IPS-11a (cell line): ENCODE measurements around the gene SLC4A3.
"Not testable (repeated sequence)": the region's sequence is repeated elsewhere in the genome, so short reads cannot be mapped to it uniquely, and the experiment has no call there.

Source experiments
- H3K4me3 ChIP-seq: one replicate; pipeline ENCODE4 v1.5.1; 2013; ENCODE audit warnings: low read depth, low read length, control low read depth

SLC4A3 gene

DNA sequence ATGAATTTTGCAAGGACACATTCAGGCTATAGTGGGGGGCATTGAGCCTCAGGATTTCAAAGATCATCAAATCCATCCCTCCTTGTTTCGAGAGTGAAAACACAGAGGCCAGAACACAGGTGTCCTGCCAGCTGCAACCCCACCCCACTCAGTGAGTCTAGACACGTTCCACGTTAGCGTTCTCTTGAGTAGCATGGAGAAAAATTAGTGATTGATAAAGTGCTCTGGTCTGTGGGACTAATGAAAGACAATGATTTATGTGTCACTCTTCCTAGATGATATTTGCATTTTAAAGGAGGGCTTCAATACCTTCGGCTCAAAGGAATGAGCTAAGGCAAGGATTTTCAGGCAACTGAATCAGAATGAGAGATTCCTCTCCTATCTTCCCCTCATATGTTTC lies 43.8 kb downstream of the SLC4A3 start:
- no peak overlapping the region for H3K4me3 ChIP-seq

DNA sequence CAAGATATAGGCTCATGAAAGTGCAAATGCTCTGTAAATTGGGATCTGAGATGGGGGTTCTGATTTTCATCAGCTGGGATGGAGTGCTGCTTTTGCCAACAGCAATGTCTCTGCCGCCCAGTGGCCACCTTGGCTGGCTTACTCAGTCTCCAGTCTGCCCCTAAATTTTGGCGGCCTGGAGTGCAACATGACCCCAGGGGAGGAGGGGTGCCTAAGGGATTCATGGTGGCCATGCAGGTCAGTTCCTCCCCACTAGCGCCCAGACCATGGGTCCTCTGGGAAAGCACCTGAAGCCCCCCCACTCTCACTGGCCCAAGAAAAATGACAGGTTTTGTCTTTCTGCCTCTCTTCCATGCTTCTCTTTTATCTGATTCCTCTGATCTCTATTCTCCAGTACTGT lies 45.0 kb downstream of the SLC4A3 start:
- H3K4me3 ChIP-seq = no peak overlapping the region

DNA sequence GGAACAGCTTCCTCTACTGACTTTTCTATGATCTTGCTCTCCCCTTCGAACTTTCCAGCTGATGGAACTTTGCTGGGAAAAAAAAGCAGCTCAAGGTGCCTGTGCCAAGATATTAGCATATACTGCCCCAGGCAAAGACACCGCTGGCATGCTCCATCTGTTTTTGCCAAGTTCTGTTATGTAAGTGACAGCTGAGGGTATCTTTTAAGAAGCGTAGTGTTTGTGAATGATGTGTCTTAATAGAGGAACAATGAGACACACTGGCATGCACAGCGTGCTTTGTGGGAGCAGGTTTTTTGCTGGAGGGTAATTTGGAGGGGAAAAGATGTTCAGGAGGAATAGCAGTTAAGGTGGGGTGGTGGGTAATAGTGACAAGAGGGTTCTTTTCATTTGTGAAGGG lies 47.8 kb downstream of the SLC4A3 start:
- no peak overlapping the region for H3K4me3 ChIP-seq

DNA sequence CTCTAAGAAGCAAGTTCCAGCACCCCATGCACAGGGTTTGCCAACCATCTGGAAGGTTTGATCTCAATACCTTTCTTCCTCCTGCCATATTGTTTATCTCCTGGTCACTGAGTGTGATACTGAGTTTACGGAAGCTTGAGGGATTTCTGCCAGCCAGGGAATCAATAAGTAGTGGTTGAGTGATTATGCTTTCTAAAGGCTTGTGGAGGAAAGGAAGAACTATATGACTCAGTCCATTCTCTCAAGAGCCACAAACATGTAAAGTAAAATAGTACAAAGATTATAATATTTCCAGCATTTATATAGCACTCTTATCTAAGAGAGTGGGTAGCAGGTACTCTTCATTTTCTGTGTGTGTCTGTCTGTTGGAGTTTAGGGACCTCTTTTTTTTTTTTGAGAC lies 49.2 kb downstream of the SLC4A3 start:
- no peak overlapping the region for H3K4me3 ChIP-seq

DNA sequence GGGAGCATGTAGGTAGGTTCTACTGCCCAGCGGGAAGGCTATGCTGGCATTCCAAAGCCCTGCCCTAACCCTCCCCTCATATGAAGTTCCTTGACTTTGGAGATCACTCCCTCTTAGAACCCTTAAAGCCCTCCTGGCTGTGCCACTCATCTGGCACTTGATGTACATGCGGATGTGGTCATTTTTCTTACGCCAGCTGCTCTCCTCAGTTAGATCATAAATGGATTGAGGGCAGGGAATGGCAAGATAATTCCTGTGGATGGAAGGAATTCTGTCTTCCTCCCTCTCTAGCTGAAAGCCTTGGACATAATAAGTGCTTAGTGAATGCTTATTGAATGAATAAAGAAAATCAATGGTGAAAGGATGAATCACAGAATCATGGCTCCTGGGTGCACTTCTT lies 51.6 kb downstream of the SLC4A3 start:
- no peak overlapping the region for H3K4me3 ChIP-seq

DNA sequence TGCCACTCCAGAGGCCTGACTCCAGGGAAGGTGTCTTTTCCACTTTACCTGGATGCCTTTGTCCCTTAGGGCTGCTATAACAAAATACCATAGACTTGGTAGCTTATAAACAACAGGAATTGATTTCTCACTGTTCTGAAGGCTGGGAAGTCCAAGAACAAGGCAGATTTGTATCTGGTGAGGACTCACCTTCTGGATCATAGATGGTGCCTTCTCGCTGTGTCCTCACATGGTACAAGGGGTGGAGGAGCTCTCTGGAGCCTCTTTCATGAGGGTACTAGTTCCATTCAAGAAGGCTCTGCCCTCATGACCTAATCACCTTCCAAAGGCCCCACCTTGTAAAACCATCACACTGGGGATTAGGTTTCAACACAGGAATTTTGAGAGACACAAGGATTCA lies 52.1 kb downstream of the SLC4A3 start:
- no peak overlapping the region for H3K4me3 ChIP-seq

DNA sequence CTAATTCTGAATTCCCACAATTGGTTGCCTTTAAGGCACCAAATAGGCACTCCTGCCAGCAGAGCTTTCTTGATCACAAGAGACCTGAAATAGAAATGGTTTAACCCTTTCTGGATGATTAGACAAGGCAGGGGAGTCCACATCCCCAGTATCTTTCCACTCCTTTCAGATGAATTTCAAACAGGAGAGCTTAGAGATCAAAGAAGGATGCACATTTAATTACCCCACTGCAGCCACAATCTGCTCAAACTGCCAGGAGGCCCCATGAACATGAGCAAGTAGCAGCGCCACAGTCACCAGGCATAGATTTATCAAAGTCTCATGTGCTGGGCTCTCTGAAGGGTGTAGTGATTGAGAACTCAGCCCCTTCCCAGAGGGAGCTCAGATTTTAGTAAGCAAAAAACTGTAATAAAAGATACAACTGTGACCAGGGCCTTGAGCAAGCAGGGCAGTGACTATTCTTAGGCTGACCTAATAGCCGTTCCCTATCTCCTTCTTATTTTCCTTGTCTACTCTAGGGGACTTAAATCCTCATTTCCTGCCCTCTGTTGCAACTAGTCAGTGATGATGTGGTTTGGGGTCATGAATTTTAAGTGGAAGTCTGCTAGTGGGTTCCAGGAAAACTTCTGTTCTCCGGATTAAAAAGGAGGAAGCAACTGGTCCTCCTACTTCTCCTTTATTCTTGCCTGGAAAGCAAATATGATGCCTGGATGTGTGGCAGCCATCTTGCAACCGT lies 53.7 kb downstream of the SLC4A3 start:
- H3K4me3 ChIP-seq = no peak overlapping the region

DNA sequence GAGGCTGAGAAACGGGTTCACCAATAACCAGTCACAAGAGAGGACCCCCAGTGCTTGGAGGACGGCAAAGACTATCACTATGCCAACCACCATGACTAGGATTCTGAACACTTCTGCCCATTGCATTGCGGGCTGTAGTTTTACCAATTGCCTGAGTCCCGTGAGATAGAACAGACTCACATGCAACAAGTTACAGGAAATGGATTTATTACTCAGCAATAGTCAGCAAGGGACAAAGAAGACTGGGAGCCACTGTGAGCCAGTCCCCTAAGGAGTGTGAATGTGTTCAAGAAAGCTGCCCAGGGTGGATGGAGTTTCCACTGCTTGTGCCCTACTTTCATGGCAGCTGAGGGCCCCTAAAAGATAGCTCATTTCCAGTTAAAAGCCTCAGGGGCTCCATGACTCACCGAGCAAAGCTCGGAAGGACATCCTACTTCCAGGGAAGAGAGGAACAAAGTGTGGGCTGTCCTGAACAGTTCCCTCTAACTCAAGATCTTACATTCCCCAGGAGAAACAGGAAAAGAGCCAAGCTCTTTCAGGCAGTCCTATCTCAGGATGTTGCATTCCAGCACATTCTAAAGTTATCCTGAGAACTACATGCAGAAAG lies 54.4 kb downstream of the SLC4A3 start:
- H3K4me3 ChIP-seq = no peak overlapping the region

DNA sequence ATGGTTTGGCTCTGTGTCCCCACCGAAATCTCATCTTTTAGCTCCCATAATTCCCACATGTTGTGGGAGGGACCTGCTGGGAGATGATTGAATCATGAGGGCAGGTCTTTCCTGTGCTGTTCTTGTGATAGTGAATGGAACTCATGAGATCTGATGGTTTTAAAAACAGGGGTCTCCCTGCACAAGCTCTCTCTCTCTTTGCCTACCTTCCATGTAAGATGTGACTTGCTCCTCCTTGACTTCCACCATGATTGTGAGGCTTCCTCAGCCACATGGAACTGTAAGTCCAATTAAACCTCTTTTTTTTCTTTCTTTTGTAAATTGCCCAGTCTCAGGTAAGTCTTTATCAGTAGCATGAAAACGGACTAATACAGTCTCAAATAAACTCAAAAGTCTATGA lies 56.0 kb downstream of the SLC4A3 start:
- not testable (repeated sequence) for H3K4me3 ChIP-seq

DNA sequence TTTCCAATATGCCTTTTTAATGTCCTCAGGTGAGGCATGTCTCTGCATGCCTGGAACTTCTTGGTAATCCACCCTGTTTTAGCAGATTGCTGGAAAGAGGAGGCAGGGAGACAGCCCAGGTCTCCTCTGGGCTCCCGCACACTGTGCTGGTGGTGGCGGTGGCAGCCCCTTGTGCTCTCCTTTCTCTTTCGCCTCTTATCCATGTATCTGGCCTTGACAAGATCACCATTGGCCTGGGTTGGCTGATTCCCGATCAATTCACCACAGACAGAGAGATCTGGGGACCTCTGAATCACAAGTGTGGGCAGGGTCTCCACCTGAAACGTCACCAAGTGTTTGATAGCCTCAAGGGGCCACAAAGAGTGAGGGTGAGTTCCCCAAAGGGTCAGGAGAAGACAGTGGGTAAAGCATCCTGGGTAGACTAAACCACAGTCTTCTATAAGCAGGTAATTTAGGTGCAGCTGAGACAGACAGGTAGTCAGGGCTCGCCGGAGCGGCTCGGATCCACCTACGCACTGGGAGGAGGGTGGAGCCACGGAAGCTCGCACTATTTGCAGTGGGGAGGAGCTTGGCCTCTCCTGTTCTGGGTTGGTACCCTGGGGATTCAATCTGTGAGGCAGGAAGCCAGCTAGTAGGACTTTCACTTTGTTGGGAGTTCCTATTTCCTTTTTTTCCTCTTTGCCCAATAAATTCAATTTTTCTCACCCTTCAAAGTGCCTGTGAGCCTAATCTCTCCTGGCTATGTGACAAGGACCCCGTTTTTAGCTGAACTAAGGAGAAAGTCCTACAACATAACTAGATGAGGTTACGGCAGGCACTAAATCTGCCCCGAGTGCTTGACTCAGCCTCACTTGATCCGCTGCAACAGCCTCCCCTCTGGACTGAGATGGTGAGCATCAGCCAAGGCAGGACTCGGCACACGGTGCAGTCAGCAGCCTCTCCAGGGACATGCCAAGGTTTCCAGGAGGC lies 57.6 kb downstream of the SLC4A3 start:
- H3K4me3 ChIP-seq = no peak overlapping the region

DNA sequence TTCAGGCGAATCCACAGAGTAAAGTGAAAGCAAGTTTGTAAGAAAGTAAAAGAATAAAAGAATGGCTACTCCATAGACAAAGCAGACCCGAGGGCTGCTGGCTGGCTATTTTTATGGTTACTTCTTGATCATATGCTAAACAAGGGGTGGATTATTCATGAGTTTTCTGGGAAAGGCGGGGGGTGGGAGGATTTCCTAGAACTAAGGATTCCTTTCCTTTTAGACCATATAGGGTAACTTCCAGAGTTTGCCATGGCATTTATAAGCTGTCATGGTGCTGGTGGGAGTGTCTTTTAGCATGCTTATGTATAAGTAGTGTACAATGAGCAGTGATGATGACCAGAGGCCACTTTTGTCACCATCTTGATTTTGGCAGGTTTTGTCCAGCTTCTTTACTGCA lies 59.8 kb downstream of the SLC4A3 start:
- H3K4me3 ChIP-seq = no peak overlapping the region

DNA sequence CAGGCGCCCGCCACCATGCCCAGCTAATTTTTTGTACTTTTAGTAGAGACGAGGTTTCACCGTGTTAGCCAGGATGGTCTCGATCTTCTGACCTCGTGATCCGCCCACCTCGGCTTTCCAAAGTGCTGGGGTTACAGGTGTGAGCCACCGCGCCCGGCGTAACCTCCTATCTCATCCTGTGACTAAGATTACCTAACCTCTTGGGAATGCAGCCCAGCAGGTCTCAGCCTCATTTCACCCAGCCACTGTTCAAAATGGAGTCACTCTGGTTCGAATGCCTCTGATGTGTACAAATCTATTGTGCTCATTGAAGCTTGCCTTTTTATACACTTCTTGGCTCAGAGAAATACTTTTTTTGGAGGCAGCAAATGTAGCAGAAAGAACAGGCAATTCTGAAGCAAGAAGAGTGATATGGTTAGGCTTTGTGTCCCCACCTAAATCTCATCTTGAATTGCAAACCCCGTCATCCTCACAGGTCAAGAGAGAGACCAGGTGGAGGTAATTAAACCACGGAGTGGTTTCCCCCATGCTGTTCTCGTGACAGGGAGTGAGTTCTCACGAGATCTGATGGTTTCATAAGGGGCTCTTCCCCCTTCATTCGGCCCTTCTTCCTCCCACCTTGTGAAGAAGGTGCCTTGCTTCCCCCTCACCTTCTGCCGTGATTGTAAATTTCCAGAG lies 60.6 kb downstream of the SLC4A3 start:
- H3K4me3 ChIP-seq = no peak overlapping the region

DNA sequence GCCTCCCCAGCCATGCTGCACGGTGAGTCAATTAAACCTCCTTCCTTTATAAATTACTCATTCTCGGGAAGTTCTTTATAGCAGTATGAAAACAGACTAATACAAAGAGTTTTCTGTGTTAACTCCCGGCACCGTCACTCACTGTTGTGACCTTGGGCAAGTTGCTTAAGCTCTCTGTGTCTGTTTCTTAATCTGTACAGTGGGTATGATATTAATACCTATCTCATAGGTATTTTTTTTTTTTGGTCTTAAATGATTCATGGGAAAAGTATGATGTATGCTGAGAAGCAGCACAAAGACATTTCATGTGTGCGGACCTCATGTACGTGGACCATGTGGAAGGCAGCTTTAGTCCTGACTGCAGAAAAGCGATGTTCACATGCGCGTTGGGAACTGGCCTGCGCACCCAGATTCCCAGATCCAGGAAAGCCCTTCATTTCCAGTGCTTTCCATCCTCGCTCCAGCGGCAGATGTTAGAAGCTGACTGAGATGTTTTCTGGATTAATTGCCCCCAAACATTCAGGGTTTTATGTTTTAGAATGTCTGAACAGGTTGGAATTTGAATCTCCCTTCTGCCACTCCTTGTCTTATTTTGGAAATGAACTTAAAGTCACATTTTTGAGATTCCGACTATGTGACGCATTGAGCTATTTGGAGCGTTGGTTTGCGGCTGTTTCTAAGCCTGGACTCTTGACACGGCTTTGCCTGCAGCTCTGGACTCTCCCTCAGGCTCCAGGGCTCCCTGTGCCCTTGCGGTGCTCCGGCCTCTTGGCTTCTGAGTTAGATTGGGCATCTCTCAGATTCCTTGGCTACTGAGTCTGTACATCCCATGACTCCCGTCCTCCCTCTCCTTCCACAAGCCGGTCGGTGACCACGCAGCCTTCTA lies 61.4 kb downstream of the SLC4A3 start:
- H3K4me3 ChIP-seq = no peak overlapping the region

DNA sequence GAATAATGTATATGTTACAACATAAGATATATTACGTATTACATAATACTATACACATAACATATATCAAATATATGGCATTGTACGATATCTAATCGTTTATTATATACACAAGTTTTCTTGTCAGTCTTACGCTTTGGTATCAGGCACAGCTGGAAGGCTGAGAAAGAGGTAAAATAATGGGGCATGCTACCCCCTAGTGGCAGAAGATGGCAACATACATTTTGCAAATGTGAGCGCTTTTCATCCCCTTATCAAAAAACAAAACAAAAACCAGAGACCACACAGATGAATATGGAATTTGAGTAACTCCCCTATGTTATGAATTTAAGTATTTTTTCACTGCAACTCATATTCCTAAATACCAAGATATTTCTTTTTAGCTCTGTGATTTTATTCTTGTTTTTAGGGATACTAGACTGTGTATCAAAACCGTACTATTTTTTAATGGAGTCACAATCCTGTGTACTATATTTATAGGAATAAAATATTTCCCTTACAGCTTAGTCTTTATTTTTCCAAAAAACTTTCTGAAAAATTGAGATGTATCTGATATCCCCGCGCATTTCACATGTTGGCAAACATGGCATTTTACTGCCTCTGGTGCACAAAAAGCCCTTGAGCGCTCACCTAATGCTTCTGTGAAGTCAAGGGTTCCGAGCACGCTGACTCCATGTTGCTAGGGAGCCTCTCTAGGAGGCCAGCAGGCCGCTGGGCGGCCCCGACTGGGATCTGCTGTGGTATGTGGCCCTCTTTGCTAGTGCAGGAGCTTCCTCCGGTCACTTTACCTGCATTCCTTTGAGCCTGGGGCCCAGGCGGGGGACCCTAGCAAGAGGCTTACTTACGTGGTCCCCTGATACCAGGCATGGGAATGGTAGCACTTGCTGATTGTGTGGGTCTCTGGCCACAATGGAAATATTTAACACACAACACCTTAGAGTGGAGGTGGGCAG lies 62.5 kb downstream of the SLC4A3 start:
- H3K4me3 ChIP-seq = no peak overlapping the region

DNA sequence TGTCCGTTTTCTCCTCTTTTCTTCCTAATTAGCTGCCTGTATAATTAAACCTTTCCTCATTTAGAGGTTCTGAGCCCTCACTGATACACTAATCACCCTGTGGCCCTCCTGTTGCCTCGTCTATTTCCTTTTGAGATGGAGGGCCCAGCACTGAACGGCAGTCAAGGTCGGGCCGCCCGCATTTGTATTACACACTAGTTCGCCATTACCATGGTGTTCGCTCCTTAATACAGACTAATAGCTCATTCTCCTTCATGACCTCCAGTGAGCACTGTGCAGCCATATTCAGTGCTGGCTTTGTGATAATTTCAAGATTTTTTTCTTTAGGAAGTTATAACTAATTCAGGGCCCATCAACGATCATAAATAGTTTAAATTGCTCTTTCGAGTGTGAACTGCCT lies 64.1 kb downstream of the SLC4A3 start:
- H3K4me3 ChIP-seq = no peak overlapping the region
